HTERT RPE-1 (cell line): Measurements from ENCODE around the gene INTS6L.
"Not testable (repeated sequence)": the region's sequence is repeated elsewhere in the genome, so short reads cannot be mapped to it uniquely, and the experiment has no call there.

Source experiments
- in situ Hi-C: fragments of 300-500 bp; cut with MboI; formaldehyde crosslinking; loops from 4 replicates; pipeline ENCODE4 v1.14.3; 2020; ENCODE audit warnings: low sequenced_read_pairs

Gene INTS6L

DNA sequence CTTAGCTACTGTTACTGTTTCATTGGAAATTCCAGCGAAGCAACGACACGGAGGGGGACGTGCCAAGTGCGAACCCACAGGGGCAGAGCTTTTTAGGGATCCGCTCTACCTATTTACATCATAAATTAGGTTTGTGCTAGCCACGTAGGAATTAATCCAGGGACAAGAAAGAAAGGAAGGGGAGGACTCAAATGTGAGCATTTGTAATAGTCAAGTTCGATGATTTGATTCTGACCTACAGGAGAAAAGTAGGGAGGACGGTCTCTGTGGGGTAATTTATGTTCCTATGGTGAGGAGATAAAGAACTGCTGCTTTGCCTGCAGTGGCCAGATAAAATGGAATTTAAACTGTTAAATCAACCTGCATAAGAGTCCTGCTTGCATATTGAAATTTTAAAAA, 1.7 kb downstream of the INTS6L start:
- in situ Hi-C loops = no loop called here

DNA sequence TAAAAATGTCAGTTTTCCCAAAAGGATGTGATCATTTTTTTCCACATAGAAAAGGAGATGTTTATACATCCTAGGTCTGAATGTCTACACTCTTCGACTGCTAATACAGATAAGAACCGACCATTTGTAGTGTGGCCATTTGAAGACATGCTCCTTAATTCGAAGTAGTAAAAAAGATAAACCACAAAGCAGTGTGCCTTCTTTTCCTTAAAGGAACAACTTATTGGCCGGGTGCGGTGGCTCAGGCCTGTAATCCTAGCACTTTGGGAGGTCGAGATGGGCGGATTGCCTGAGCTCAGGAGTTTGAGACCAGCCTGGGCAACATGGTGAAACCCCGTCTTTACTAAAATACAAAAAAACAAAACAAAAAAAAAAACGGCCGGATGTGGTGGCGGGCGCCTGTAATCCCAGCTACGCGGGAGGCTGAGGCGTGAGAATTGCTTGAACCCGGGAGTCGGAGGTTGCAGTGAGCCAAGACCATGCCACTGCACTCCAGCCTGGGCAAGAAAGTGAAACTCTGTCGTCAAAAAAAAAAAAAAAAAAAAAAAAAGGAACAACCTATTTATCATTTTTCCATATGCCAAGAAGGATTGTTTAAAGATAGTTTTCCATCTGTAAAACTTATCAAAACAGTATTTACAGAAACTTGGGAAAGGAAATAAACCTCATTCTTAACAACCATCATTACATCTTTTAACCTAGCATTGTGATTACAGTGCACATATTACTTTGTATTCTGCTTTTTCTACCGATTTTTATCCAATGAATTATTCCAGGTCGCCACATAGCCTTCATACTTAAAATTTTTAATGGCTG, 2.6 kb downstream of the INTS6L start:
- in situ Hi-C loops = no loop called here

DNA sequence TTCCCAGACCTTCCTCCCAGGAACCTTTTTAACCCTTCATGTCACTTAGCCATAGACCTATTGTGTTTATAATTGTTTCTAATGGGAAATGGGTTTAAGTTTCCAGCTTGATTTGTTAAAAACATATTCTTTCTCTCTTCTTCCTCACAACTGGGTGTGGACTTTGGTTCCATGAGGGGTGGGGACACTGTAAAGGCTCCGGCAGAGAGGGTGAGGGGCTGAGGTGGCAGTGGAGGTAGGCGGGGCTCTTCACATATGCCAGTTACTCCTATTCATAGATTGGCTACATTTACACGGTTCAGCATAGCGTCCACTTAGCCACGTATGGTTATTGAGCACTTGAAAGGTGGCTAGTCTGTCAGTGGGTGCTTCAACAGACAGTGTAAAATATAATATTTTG, 7.8 kb downstream of the INTS6L start:
- in situ Hi-C loops = no loop called here

DNA sequence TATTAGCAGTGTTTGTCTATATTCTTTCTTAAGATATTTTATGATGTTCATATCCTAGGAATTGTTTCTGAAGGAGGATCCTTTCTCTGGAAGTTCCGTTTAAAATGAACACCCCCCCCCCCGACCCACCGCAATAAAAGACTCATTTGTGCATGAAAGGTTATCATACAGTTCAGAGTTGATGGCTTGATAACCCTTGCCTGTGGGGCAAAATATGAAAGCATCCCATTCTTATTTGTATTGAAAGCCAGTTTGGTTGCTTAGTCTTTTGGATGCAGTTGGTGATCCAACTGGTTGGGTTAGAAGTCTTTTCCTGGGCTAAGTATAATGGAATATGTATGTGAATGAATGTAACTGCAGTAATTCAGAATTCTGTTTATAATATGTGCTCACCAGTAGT, 8.3 kb downstream of the INTS6L start:
- in situ Hi-C loops = no loop called here

DNA sequence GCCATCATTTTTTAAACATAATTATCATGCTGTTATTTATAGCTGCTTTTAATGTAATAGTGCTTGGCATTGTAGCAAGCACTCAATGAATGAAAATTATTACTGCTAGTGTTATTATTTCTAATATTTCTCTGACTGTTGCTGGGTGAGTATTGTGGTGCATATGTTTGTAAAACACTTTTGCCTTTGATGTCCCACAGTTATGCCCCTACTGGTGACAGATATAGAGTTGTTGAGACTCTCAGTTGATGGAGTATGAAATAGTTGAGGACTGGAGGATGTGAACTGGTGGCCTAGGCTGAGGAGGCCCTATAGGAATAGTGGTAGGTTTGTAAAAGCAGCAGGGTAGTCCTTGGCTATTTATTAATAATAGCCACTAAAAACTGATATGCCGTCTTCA, 9.6 kb downstream of the INTS6L start:
- in situ Hi-C loops = no loop called here

DNA sequence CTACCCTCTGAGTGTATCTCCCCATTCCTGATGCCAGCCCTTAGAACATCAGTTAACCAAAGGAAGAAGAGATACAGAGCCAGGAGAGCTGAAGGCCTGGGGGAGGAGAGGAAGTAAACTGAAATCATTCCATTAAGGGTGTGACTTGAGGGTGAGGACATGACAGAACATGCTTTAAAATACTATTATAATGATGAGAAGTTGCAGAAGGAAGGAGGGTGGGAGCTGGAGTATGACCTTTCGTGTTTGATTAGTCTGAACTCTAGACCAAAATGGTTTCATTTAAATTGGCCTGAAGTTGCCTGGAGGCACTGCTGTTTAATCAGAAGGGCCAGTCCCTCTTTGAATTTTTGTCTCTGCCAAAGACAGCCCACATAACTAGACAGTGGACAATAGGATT, 11.4 kb downstream of the INTS6L start:
- in situ Hi-C loops = no loop called here

DNA sequence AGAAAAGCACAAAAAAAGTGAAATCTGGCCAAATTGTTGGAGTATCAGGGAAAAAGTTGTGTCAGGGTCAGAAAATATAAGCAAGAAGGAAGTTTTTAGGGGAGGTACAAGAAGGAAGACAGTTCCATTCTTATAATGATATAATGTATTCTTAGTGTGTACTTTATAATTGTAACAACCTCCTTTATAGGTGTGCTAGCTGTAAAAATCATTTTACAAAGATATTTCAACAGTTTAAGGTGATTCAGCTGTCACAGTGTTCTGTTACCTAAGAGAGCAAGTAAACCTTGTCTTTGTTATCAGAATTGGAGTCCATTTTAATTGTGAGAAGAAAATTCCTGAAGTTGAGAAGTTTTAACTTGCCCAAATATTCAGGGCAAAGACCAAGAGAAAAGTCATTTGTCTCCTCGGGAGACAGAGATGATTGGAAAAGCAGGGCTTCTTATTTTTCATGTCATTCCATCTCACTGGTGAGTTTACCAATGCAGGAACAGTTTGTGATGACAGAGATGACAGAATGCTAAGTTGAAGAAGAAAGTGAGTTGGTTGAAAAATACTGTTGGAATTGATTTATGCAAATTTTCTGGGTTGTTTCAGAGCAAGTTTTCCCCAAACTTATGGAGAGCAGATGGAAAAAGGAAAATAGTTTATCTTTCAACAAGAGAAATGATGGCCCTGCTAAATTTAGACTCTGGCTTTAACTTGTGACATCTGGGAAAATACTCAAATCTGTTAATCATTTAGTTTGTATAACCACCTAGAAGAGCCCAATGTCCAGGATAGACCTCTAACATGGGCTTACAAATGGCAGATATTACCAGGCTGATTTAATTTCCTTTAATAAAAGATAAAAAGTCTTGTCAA, 14.8 kb downstream of the INTS6L start:
- in situ Hi-C loops = no loop called here

DNA sequence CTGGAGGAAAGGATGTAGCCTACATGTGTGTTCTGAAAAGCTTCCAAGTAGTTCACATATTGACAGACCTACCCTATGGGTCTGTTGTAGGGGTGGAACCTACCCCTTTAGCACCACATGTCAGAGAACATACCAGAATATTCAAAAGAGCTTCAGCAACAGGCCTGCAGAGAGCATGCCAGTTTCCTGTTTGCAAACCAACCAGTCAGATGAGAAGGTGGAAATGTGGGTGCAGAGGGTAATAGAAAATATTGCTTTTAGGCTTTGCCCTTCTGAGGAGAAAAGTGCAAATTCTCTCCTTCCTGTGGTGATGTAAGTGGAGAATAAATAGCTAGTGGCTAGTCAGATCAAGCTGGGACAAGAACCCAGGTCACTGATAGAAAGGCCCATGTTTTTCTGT, 16.4 kb downstream of the INTS6L start:
- in situ Hi-C loops = no loop called here

DNA sequence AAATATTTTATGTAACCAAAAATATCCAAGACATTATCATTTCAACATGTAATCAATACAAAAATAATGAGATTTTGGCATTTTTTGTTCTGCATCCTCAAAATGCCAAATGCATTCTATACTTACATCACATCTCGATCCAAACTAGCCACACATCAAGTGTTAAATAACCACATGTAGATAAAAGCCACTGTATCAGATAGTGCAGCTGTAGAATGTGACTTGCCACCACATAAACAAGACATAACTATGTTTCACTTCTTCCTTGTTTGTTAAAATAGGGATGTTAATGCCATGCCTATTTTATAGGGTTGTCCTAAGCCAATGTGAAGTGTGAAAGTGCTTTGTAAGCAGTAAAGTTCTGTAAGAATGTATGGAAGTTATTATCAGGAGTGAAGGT, 20.9 kb downstream of the INTS6L start:
- in situ Hi-C loops = no loop called here

DNA sequence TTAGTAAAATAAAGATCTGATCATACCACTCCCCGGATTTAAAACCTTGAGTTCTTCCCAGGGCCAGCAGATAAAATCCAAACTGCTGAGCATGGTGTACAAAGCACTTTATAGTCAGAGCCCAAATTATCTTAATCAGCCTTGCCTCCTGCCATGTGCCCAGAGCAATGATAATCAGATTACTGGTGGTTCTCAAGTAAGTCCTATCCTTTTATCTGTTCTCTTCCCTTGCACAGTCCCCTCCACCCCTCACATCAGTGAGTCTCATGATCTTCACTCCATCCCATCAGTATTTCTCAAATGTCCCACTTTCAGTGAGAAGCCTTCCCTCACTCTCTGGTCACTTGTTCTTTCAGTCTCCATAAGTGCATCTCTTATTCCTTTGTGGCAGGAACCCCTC, 22.7 kb downstream of the INTS6L start:
- in situ Hi-C loops = no loop called here

DNA sequence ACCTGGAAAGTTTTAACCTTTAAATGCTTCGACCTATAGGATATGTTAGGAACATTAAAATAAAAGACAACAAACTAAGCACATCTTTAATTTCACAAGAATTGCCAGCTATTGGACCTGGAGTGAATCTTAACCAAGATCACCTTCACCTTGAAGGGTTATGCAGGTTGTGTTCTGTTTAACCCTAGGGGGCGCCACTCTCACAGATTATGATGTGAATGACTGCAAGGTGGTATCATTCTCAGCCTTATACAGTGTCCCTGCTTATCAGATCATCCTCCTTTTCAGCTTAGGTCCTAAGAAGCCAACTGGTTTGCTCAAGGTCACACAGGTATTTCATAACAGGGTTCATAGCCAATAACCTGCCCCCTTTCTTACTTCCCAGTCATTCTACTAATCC, 23.5 kb downstream of the INTS6L start:
- in situ Hi-C loops = no loop called here

DNA sequence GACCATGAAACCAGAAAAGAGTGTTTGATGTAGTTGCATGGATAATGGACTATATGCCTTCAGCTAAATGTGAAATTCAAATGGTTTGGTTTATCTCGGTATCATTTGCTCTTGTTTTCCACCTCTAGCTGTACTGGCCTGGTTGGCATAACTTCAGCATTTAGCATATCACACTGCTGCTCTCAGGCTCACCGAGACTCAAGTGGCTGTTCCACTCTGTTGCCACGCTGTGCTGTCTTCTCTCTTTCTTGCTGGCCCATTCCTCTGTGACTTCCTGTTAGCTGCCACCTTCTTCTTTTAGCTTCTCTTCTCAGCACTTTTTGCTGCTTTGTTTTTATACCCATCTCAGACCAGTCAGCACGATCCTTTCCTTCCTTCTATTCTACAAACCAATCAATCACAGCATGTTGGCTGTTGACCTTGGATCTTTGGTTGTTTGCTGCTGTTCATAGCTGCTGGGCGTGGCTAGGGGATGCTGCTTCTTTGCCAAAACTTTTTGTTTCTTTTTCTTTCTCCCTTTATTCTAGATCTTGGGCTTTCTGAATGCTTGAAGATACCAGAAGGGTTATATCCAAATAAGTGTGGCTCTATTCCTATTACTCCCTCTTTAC, 24.0 kb downstream of the INTS6L start:
- in situ Hi-C loops = no loop called here

DNA sequence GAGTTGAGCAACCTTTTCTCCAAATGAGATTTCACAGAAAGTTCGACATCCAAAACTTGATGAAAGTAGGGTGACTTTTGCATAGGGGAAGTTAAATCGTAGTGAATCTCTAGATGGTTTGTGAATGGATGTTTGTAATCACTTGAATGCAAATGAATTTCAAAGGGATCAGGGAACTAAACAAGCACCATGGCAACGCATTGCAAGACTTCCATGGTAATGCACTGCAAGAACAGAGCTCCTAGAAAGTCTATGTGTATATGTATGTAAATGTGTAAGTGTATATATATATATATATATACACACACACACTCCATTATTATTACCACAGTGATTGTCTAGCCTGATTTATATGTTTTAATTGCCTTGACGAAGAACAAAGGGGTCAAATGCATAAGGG, 27.3 kb downstream of the INTS6L start:
- in situ Hi-C loops = no loop called here

DNA sequence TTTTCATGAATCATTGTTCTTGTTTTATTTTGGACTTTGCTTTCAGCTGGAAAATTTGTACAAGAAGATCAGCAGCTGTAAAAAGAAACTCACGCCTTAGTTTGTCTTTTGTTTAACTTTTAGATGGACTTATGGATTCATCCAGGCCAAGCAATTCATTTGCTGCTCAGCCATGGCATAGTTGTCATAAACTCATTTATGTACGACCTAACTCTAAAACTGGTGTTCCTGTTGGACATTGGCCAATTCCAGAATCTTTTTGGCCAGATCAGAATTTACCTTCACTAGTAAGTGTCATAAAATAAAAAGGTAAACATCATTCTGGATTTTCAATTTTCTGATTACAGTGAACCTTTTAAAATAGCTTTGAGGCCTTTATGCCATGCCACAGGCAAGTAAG, 29.1 kb downstream of the INTS6L start:
- in situ Hi-C loops = no loop called here

DNA sequence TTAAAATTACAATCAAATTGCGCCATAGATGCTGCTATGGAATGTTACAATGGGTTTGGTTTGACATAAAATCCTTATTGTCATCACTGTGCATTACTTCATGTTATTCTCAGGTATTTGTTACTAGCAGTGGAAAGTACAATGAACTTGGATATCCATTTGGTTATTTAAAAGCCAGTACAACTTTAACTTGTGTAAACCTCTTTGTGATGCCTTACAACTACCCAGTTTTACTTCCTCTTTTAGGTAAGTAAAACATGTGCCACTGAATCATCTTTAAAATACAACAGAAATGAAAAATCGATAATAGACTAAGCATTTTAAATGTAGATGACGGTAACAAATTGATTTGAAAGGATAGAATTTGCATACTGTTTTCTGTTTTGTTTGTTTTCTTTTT, 35.6 kb downstream of the INTS6L start:
- in situ Hi-C loops = no loop called here

DNA sequence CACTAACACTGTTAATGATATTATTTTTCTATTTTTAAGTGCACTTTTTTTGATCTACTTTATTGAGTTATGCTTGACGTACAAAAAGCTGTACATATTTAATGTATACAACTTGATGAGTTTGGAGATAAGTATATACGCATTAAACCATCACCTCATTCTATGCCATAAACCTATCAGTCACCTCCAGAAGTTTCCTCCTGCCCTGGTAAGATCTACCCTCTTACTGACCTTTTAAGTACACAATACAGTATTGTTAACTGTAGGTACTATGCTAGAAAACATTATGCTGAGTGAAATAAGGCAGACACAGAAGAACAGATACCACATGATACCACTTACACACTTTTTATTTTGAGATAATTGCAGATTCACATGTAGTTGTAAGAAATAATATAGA, 36.9 kb downstream of the INTS6L start:
- in situ Hi-C loops = no loop called here

DNA sequence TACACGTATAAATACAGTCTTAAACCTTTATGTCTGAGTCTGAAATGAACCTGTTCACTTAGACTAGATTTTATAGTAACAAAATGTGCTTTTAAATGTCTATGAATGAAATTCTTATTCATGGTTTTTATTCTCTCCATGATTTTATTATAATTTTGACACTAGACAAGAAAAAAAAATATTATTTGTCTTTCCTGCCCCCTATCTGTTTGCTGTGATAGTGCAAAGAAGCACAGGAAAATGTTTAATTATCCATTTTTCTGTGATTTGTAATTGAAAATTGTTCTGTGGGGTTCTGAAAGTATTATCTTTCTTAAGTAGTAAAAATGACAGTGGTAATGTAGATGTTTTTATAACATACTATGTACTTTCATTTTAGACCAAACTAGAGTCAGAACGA, 52.0 kb downstream of the INTS6L start:
- in situ Hi-C loops = no loop called here

DNA sequence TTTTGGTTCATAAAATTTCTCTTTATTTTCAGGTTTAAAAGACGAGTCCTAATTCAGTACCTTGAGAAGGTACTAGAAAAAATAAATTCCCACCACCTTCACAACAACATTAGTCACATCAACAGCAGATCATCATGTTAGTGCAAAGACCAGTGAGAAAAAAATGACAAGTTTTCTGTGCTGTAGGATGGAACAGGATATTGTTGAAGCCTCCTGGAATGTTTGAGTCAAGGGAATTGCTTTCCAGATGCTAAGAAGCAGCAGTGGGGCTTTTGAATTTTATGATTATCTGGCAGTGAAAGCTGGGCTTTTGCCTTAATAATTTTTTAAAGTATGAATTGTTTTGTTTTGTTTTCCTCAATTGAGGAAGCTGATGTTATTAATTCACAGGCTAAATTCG, 61.0 kb downstream of the INTS6L start:
- in situ Hi-C loops = no loop called here

DNA sequence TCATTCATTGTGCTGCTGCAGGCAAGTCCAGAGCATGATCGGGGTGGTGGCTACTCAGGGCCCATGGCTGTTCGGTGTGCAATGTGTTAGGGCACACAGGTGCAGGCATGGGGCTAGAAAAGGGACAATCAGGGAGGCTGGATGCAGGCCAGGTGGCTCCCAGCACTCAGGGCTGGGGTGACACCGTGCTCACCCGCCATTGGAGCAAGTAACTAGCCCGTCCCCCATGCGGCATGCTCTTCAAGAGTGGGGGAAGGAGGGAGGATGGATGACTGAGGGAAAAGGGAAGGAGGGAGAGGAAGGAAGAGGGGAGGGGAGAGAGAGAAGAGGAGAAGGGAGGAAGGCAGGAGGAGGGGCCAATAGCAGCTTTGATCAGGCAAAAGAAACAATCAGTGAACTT, 64.7 kb downstream of the INTS6L start:
- in situ Hi-C loops = no loop called here

DNA sequence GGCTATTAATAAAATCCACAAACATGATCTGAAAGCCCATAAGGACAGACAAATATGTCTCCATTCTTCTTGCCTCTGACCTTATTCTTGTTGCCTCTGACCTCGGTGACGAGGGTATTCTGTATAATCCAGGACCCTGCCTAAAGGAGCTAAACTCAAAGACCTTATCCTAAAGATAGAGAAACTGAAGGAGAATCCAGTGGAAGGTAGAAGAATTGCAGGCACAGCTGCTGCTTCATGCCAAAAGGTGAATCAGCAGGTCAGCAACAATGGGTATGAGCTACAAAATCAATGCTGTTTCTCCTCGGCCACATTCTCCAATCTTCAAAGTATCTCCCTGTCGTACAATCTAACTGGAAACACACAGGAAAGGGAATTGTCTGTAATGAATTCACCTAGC, 71.4 kb downstream of the INTS6L start:
- in situ Hi-C loops = no loop called here

DNA sequence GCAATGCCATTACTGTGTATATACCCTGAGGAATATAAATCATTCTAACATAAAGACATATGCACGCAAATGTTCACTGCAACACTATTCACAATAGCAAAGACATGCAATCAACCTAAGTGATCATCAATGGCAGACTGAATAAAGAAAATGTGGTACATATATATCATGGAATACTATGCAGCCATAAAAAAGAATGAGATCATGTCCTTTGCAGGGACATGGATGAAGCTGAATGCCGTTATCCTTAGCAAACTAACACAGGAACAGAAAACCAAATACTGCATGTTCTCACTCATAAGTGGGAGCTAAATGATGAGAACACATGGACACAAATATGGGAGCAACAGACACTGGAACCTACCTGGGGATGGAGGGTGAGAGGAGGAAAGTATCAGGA, 73.6 kb downstream of the INTS6L start:
- in situ Hi-C loops = not testable (repeated sequence)

DNA sequence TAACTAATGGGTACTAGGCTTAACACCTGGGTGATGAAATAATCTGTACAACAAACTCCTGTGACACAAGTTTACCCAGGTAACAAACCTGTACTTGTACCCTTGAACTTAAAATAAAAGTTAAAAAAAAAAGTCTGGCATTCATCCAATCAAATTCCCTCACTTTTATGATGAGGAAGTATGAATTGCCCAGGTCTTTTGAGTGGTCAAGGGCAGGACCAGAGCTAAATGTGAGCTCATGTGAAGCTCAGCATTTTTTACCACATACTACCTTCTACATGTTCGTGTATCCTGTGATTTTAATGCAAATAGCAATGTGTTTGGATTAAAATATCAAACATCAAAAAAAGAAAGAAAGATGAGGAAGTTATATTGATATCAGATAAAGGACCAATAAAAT, 74.0 kb downstream of the INTS6L start:
- in situ Hi-C loops = not testable (repeated sequence)
